GM12878 (cell line): ENCODE data around the gene PTK7. TPM values are rescaled to one million over a fixed set of nuclear protein-coding genes. Genes with fewer than 3 reads are reported as not detected.

Experiments
- ATAC-seq: fragments of 200-7000 bp; cut with Tn5 transposase; 3 replicates; pipeline ENCODE4 v1.9.1; 2020; ENCODE audit warnings: mild to moderate bottlenecking, moderate library complexity
- BruUV-seq: library from RNA; stranded (reverse); fragments of 400-500 nt; replicated peaks from 2 replicates; lab custom pipeline; 2021; lab: Mats Ljungman, UMichigan
- CTCF ChIA-PET: fragments of 300-600 bp; sonication (Branson Sonifier 250); formaldehyde crosslinking; extraction: SDS; loops from one replicate; lab custom pipeline; 2021; ENCODE audit warnings: inconsistent platforms; lab: Yijun Ruan, JAX
- POLR2A ChIA-PET: fragments of 350-600 bp; formaldehyde crosslinking; extraction: SDS; loops from one replicate; lab custom pipeline; 2021; ENCODE audit warnings: inconsistent platforms; lab: Charles Lee
- RAD21 ChIA-PET: fragments of 300-600 bp; sonication (Branson Sonifier 250); formaldehyde crosslinking; loops from one replicate; lab custom pipeline; 2023; ENCODE audit warnings: antibody characterized with exemption; ENCODE audit not compliant: unreplicated experiment; lab: Charles Lee
- SMC1A ChIA-PET: fragments of 300-600 bp; sonication (Branson Sonifier 250); formaldehyde crosslinking; loops from one replicate; lab custom pipeline; 2023; ENCODE audit not compliant: unreplicated experiment, uncharacterized antibody; lab: Charles Lee
- DNase-seq: peaks from one replicate; pipeline ENCODE4 v3.0.0-alpha.2; 2011; ENCODE audit warnings: low read depth, low spot score
- FAIRE-seq: peaks from 3 replicates; lab custom pipeline; 2011; peaks lifted over from hg19 to GRCh38; lab: Jason Lieb, UNC
- H2AFZ ChIP-seq: 2 replicates; pipeline ENCODE4 v1.6.0; 2011; ENCODE audit warnings: low read depth, low read length, control low read depth; ENCODE audit not compliant: control insufficient read depth
- H3K27ac ChIP-seq: 2 replicates; pipeline ENCODE4 v1.5.1; 2011; ENCODE audit warnings: control low read depth; ENCODE audit not compliant: control insufficient read depth, insufficient read depth
- H3K27me3 ChIP-seq, 2 experiments: replicated peaks in 1 of 2; 2 replicates each; pipeline versions ENCODE4 v1.6.0 to v1.6.1; 2011; ENCODE audit warnings: low read length in 1 of 2; ENCODE audit not compliant: control insufficient read depth in 2 of 2, insufficient read depth in 2 of 2
- H3K36me3 ChIP-seq, 2 experiments: 2 replicates each; pipeline ENCODE4 v1.5.1; 2011; ENCODE audit warnings: low read length in 1 of 2; ENCODE audit not compliant: control insufficient read depth in 2 of 2, insufficient read depth in 2 of 2
- H3K4me1 ChIP-seq: 2 replicates; pipeline ENCODE4 v1.6.1; 2011; ENCODE audit warnings: mild to moderate bottlenecking, low read length, moderate library complexity, mixed read lengths; ENCODE audit not compliant: control insufficient read depth, insufficient read depth
- H3K4me2 ChIP-seq: 2 replicates; pipeline ENCODE4 v1.6.0; 2011; ENCODE audit warnings: control low read depth; ENCODE audit not compliant: control insufficient read depth, insufficient read depth
- H3K4me3 ChIP-seq: fragments of 200-600 bp; sonication (generic); 2 replicates; pipeline ENCODE4 v1.5.1; 2016
- H3K79me2 ChIP-seq: 2 replicates; pipeline ENCODE4 v1.6.0; 2011; ENCODE audit warnings: low read length; ENCODE audit not compliant: control insufficient read depth, insufficient read depth
- H3K9ac ChIP-seq: 2 replicates; pipeline ENCODE4 v1.8.0; 2011; ENCODE audit warnings: low read length, control low read depth, mixed read lengths; ENCODE audit not compliant: control insufficient read depth, insufficient read depth
- H3K9me3 ChIP-seq: replicated peaks from 3 replicates; pipeline ENCODE4 v1.5.1; 2011; ENCODE audit warnings: mild to moderate bottlenecking, low read length; ENCODE audit not compliant: control insufficient read depth, insufficient read depth
- H4K20me1 ChIP-seq: 2 replicates; pipeline ENCODE4 v1.6.0; 2011; ENCODE audit not compliant: control insufficient read depth, insufficient read depth
- CEBPB ChIP-seq, 2 experiments: fragments of 150-350 bp in 1 of 2; IDR thresholded peaks; 2 replicates each; pipeline ENCODE4 v1.6.1; 2012 to 2014; ENCODE audit warnings: low read depth in 2 of 2, low read length in 2 of 2, borderline replicate concordance in 1 of 2, inconsistent platforms in 1 of 2
- FOS ChIP-seq: IDR thresholded peaks from 3 replicates; pipeline ENCODE4 v1.6.1; 2011; ENCODE audit warnings: borderline replicate concordance; ENCODE audit not compliant: insufficient read length; ENCODE audit errors: extremely low read depth
- FOXK2 ChIP-seq: fragments of 450-650 bp; IDR thresholded peaks from 2 replicates; pipeline ENCODE4 v1.6.1; 2017; ENCODE audit warnings: mild to moderate bottlenecking, moderate library complexity
- HCFC1 ChIP-seq: fragments of 150-350 bp; IDR thresholded peaks from 2 replicates; pipeline ENCODE4 v1.6.1; 2014; ENCODE audit warnings: low read length
- JUNB ChIP-seq: IDR thresholded peaks from 2 replicates; pipeline ENCODE4 v1.6.1; 2016; ENCODE audit warnings: antibody characterized with exemption, mild to moderate bottlenecking
- NFYA ChIP-seq: IDR thresholded peaks from 2 replicates; pipeline ENCODE4 v1.6.1; 2011; ENCODE audit warnings: low read depth, mild to moderate bottlenecking, low read length, improper control_type of control experiment, borderline replicate concordance
- POLR2A ChIP-seq: IDR thresholded peaks from 2 replicates; pipeline ENCODE4 v1.6.1; 2011; ENCODE audit warnings: low read depth, mild to moderate bottlenecking, low read length
- SREBF2 ChIP-seq: IDR thresholded peaks from 2 replicates; pipeline ENCODE4 v1.6.1; 2012; ENCODE audit warnings: mild to moderate bottlenecking, low read length
- SUZ12 ChIP-seq: fragments of 200-600 bp; sonication (generic); IDR thresholded peaks from one replicate; pipeline ENCODE4 v1.6.1; 2018; ENCODE audit warnings: antibody characterized with exemption, mild to moderate bottlenecking; ENCODE audit not compliant: unreplicated experiment
- YY1 ChIP-seq: IDR thresholded peaks from 2 replicates; pipeline ENCODE4 v1.6.1; 2011; ENCODE audit warnings: low read depth, mild to moderate bottlenecking, low read length
- ZZZ3 ChIP-seq: IDR thresholded peaks from 2 replicates; pipeline ENCODE4 v1.6.1; 2011; ENCODE audit warnings: low read depth; ENCODE audit not compliant: control insufficient read depth, insufficient read length
- WGBS: methylation state at CpG from one replicate; pipeline ENCODE4 v1.1.6; 2016; ENCODE audit warnings: low lambda C conversion rate; ENCODE audit not compliant: insufficient replicate concordance, insufficient coverage; ENCODE audit errors: missing lambda C conversion rate; 5-methylcytosine and 5-hydroxymethylcytosine counted together
- in situ Hi-C: fragments of 300-500 bp; cut with MboI; formaldehyde crosslinking; loops from 9 replicates; pipeline ENCODE4 v1.14.3; 2018; ENCODE audit warnings: mixed read lengths
- intact Hi-C: fragments of 100-400 bp; cut with micrococcal nuclease; formaldehyde crosslinking; loops from one replicate; pipeline ENCODE4 v1.14.2; 2022; ENCODE audit not compliant: unreplicated experiment
- polyA plus RNA-seq, 11 experiments: library from polyadenylated mRNA; depleted of rRNA in 4 of 11; unstranded in 6 of 11; stranded (reverse) in 5 of 11; fragments of >200 nt; fragmentation: Nextera tagmentation in 4 of 11; fragmentation: Illumina TruSeq in 1 of 11; extraction: Ambion mirVana in 4 of 11; extraction: Trizol in 1 of 11; gene quantifications; 1 replicate in 1 of 11; 2 replicates in 10 of 11; pipeline versions ENCODE4 v1.2.1 to v1.2.3, GENCODE V29; 2011 to 2016; ENCODE audit warnings: inconsistent platforms in 2 of 11, missing spikeins in 2 of 11, low read depth in 1 of 11
- total RNA-seq, 4 experiments: library from RNA; depleted of rRNA in 3 of 4; stranded (reverse); fragments of >200 nt in 3 of 4; fragmentation: Illumina TruSeq in 1 of 4; extraction: Trizol in 1 of 4; gene quantifications; 2 replicates each; pipeline versions ENCODE4 v1.2.1 to v1.2.3, GENCODE V29; 2013 to 2021
- TF ChIP-seq, protein P1 (sequence below): IDR thresholded peaks from 2 replicates; pipeline ENCODE4 v1.6.1; 2012; ENCODE audit warnings: low read depth, low read length, improper control_type of control experiment
- TF ChIP-seq, protein P2 (sequence below): fragments of 450-650 bp; IDR thresholded peaks from 2 replicates; pipeline ENCODE4 v1.6.1; 2017; ENCODE audit warnings: mild to moderate bottlenecking
- TF ChIP-seq, protein P3 (sequence below): fragments of 450-650 bp; IDR thresholded peaks from 2 replicates; pipeline ENCODE4 v1.6.1; 2018; ENCODE audit warnings: mild to moderate bottlenecking, low read depth, moderate library complexity; ENCODE audit not compliant: partially characterized antibody

Gene PTK7
- total and polyA plus RNA-seq, 10 of the 15 experiments (the other 5 are each of a cell fraction or from before 2014, with no cell fraction given): 0.18 to 14.4 (median 3.3) TPM; not detected in 1

DNA sequence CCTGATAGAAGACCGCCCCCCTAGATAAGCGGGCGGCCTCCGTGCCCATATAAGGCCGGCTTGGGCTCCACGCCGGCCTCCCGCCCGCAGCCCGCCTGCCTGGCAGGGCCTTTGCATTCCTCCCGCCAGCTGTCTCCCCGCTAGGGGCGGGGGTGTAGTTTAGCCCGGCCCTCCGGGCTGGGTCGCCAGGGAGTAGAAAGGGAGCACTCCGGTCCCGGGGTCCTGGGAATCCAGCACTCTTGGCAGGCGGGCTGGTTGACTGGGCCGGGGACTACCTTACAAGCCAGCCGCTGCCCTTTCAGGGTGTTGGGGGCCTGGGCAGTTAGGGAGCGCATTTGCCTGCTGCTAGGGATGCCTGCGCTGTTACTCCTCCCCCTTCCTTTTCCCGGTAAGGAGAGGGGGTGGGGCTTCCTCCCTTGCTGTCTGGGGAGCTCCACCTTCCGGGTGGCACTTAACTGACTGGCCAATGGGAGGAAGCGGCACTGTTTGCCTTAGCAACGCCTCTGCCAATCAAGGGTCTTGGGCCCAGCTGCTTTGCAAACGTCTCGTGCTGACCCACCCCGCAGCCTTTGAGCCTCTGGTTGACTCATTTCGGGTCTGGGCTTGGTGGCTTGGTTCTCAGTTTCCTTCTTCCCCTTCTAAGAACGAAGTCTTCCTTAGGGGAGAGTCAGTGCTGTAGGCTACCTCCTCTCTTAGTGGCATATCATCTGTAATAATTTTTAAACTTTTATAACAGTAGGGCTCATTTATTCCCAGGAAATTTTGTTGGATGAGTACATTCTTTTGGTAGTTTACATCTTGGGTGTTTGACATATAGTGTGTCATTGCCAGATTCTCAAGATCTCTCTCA, 98.4 kb downstream of the PTK7 start:
- ChIA-PET SMC1A (interaction anchor here (0.7 to 2.8 kb wide), 7 partner anchors 8 to 121 kb away, joined by 3 to 10 read pairs (median 4); partner anchors contain the start of gene CUL7), CTCF (interaction anchor here (0.7 to 2.4 kb wide), 7 partner anchors 18 to 223 kb away, joined by 3 to 9 read pairs (median 4); partner anchors contain the start of gene DNPH1), RAD21 (interaction anchor here (0.5 to 3.2 kb wide), 7 partner anchors 31 to 332 kb away, joined by 3 to 18 read pairs (median 4); partner anchors contain the start of genes KLHDC3 and MEA1), POLR2A (interaction anchor here (0.5 to 2.8 kb wide), 12 partner anchors 8 to 455 kb away, joined by 3 to 26 read pairs (median 4); partner anchors contain the start of genes CUL9, POLR1C, PPP2R5D and YIPF3)
- Histone ChIP-seq H3K9me3 (no peaks in the 10 kb centered on the region), H3K4me1 (peaks cover 26% of the 10 kb centered on the region), H4K20me1 (peaks cover 6% of the 10 kb centered on the region; the same call in 1 of the 2 replicates), H3K4me3 (peak overlapping the region; percentile 94), H3K36me3 (peaks cover 29 to 34% of the 10 kb centered on the region in 2 experiments), H3K27ac (peak overlapping the region; percentile 92), H3K4me2 (peak overlapping the region; percentile 88), H3K9ac (peak overlapping the region; percentile 95), H3K27me3 (no peaks in the 10 kb centered on the region), H2AFZ (peak overlapping the region; percentile 19; the same call in 1 of the 2 replicates), H3K79me2 (peaks cover 48% of the 10 kb centered on the region)
- in situ Hi-C loops: no loop called here
- FAIRE-seq (peak; percentile 100), DNase-seq (peak; percentile 98), ATAC-seq (peak; percentile 83)
- BruUV-seq: no TSS peak
- intact Hi-C loops: loop anchor here (2.0 to 10.0 kb wide), 4 partner anchors 50 to 390 kb away; partner anchors contain the start of gene BICRAL
- 1% methylated on average over 32 of the region's 32 CpGs for WGBS
- no peak for TF ChIP-seq CEBPB (IDR thresholded peaks at IDR 0.05; ENCODE audit: borderline replicate concordance in 1 of 2, low read depth in 2 of 2, low read length in 2 of 2)
- no peak for TF ChIP-seq FOXK2
- no peak for TF ChIP-seq YY1
- TF ChIP-seq, protein P1, sequence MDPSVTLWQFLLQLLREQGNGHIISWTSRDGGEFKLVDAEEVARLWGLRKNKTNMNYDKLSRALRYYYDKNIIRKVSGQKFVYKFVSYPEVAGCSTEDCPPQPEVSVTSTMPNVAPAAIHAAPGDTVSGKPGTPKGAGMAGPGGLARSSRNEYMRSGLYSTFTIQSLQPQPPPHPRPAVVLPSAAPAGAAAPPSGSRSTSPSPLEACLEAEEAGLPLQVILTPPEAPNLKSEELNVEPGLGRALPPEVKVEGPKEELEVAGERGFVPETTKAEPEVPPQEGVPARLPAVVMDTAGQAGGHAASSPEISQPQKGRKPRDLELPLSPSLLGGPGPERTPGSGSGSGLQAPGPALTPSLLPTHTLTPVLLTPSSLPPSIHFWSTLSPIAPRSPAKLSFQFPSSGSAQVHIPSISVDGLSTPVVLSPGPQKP: peak; percentile 76
- TF ChIP-seq, protein P2, sequence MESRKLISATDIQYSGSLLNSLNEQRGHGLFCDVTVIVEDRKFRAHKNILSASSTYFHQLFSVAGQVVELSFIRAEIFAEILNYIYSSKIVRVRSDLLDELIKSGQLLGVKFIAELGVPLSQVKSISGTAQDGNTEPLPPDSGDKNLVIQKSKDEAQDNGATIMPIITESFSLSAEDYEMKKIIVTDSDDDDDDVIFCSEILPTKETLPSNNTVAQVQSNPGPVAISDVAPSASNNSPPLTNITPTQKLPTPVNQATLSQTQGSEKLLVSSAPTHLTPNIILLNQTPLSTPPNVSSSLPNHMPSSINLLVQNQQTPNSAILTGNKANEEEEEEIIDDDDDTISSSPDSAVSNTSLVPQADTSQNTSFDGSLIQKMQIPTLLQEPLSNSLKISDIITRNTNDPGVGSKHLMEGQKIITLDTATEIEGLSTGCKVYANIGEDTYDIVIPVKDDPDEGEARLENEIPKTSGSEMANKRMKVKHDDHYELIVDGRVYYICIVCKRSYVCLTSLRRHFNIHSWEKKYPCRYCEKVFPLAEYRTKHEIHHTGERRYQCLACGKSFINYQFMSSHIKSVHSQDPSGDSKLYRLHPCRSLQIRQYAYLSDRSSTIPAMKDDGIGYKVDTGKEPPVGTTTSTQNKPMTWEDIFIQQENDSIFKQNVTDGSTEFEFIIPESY: no peak
- peak; percentile 87 for TF ChIP-seq NFYA
- TF ChIP-seq ZZZ3: no peak
- TF ChIP-seq FOS: peak; percentile 79
- TF ChIP-seq, protein P3, sequence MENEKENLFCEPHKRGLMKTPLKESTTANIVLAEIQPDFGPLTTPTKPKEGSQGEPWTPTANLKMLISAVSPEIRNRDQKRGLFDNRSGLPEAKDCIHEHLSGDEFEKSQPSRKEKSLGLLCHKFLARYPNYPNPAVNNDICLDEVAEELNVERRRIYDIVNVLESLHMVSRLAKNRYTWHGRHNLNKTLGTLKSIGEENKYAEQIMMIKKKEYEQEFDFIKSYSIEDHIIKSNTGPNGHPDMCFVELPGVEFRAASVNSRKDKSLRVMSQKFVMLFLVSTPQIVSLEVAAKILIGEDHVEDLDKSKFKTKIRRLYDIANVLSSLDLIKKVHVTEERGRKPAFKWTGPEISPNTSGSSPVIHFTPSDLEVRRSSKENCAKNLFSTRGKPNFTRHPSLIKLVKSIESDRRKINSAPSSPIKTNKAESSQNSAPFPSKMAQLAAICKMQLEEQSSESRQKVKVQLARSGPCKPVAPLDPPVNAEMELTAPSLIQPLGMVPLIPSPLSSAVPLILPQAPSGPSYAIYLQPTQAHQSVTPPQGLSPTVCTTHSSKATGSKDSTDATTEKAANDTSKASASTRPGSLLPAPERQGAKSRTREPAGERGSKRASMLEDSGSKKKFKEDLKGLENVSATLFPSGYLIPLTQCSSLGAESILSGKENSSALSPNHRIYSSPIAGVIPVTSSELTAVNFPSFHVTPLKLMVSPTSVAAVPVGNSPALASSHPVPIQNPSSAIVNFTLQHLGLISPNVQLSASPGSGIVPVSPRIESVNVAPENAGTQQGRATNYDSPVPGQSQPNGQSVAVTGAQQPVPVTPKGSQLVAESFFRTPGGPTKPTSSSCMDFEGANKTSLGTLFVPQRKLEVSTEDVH: peak; percentile 83
- no peak for TF ChIP-seq SUZ12
- peak; percentile 61; the same call in 1 of the 2 replicates for TF ChIP-seq POLR2A
- TF ChIP-seq JUNB: peak; percentile 83
- TF ChIP-seq SREBF2: no peak
- peak; percentile 36 for TF ChIP-seq HCFC1
